ENCODE measurements around the gene RREB1. TPM values are rescaled to one million over a fixed set of nuclear protein-coding genes. Genes with fewer than 3 reads are reported as not detected.

RREB1 gene
- total RNA-seq, 6 donors from 2014 or later: 44.2 to 112 (median 60.5) TPM

GRCh38 chr6:7138921-7139358 is 31.2 kb downstream of the RREB1 start:
- no peaks in the 10 kb centered on the region for H3K9me3 ChIP-seq
- H3K4me3 ChIP-seq: no peak overlapping the region
- peaks cover 34 to 76% (median 54%) of the 10 kb centered on the region in 4 donors for H3K4me1 ChIP-seq
- TF ChIP-seq CTCF (IDR thresholded peaks at IDR 0.05): no peak
- no peak for TF ChIP-seq EP300 (IDR thresholded peaks at IDR 0.05)
- TF ChIP-seq POLR2AphosphoS5 (IDR thresholded peaks at IDR 0.05): no peak
- no peak for TF ChIP-seq POLR2A (IDR thresholded peaks at IDR 0.05)
- no peaks in the 10 kb centered on the region for H3K27me3 ChIP-seq
- peak in 1 of 2 donors; percentile 71 for ATAC-seq (ENCODE audit: low FRiP score in 2 of 2)
- 50 to 76% methylated on average over 1 of the region's 1 CpG for WGBS, 2 donors
- no peaks in the 10 kb centered on the region for H3K36me3 ChIP-seq
- no peak for DNase-seq
- peak overlapping the region in 3 of 4 donors; percentile 71 to 92 (median 86) for H3K27ac ChIP-seq

- no peaks in the 10 kb centered on the region for H3K9me3 ChIP-seq
- no peak for DNase-seq
- no peak for ATAC-seq (ENCODE audit: low FRiP score in 2 of 2)
- H3K36me3 ChIP-seq: no peaks in the 10 kb centered on the region
- peaks cover 39 to 84% (median 62%) of the 10 kb centered on the region in 4 donors for H3K4me1 ChIP-seq
- no peak overlapping the region for H3K4me3 ChIP-seq
- 79 to 81% methylated on average over 7 of the region's 7 CpGs for WGBS, 2 donors
- no peaks in the 10 kb centered on the region for H3K27me3 ChIP-seq
- TF ChIP-seq CTCF (IDR thresholded peaks at IDR 0.05) (no peak), POLR2A (IDR thresholded peaks at IDR 0.05) (no peak), EP300 (IDR thresholded peaks at IDR 0.05) (no peak), POLR2AphosphoS5 (IDR thresholded peaks at IDR 0.05) (no peak)
- peak overlapping the region; percentile 92 to 98 (median 94) for H3K27ac ChIP-seq
Measured at GRCh38 chr6:7139835-7140470, 32.2 kb downstream of the RREB1 start.

- Histone ChIP-seq H3K36me3 (no peaks in the 10 kb centered on the region), H3K9me3 (no peaks in the 10 kb centered on the region), H3K4me1 (peaks cover 48 to 84% (median 66%) of the 10 kb centered on the region in 4 donors), H3K4me3 (peak overlapping the region; percentile 12 to 66 (median 50)), H3K27me3 (no peaks in the 10 kb centered on the region), H3K27ac (peak overlapping the region; percentile 92 to 98 (median 94))
- ATAC-seq (ENCODE audit: low FRiP score in 2 of 2) (peak; percentile 95 to 98), DNase-seq (peak; percentile 92 to 98)
- 6 to 10% methylated on average over 32 of the region's 67 CpGs for WGBS, 2 donors
- TF ChIP-seq POLR2AphosphoS5 (IDR thresholded peaks at IDR 0.05) (peak; percentile 58 to 88), CTCF (IDR thresholded peaks at IDR 0.05) (peak in 1 of 6 experiments; percentile 5), POLR2A (IDR thresholded peaks at IDR 0.05) (peak; percentile 36 to 91 (median 76)), EP300 (IDR thresholded peaks at IDR 0.05) (no peak)
Measured at GRCh38 chr6:7140631-7141378, 33.0 kb downstream of the RREB1 start.

- H3K9me3 ChIP-seq: no peaks in the 10 kb centered on the region
- H3K27me3 ChIP-seq: no peaks in the 10 kb centered on the region
- WGBS, 2 donors: 94 to 95% methylated on average over 18 to 24 of the region's 25 CpGs
- peak overlapping the region; percentile 92 to 98 (median 94) for H3K27ac ChIP-seq
- peak in 1 of 2 donors; percentile 69 for DNase-seq
- TF ChIP-seq EP300 (IDR thresholded peaks at IDR 0.05) (no peak), POLR2AphosphoS5 (IDR thresholded peaks at IDR 0.05) (no peak), POLR2A (IDR thresholded peaks at IDR 0.05) (no peak), CTCF (IDR thresholded peaks at IDR 0.05) (no peak)
- no peak overlapping the region for H3K4me3 ChIP-seq
- ATAC-seq (ENCODE audit: low FRiP score in 2 of 2): no peak
- H3K36me3 ChIP-seq: no peaks in the 10 kb centered on the region
- H3K4me1 ChIP-seq: peaks cover 54 to 89% (median 75%) of the 10 kb centered on the region in 4 donors
Measured at GRCh38 chr6:7142228-7142801, 34.6 kb downstream of the RREB1 start.

All from upper lobe of left lung (tissue), 6 donors.